ENCODE data around the gene LIPG.

- TF ChIP-seq EZH2 (IDR thresholded peaks at IDR 0.05; ENCODE audit: borderline replicate concordance), result no peak
- no peak for TF ChIP-seq CTCF (IDR thresholded peaks at IDR 0.05; ENCODE audit: poor library complexity)
- no peak for TF ChIP-seq EZH2phosphoT487 (IDR thresholded peaks at IDR 0.05; ENCODE audit: low read depth, severe bottlenecking, unreplicated experiment)
These were observed 748 bp downstream of the LIPG start for GRCh38 chr18:49562481-49563129.
